ENCODE data around the gene DOCK2. TPM values are rescaled to one million over a fixed set of nuclear protein-coding genes. Genes with fewer than 3 reads are reported as not detected.

The DOCK2 gene
- total and polyA plus RNA-seq, 9 of the 15 experiments (the other 6 are each of a cell fraction or from before 2014, with no cell fraction given): 4.5 to 42.6 (median 20.5) TPM

DNA sequence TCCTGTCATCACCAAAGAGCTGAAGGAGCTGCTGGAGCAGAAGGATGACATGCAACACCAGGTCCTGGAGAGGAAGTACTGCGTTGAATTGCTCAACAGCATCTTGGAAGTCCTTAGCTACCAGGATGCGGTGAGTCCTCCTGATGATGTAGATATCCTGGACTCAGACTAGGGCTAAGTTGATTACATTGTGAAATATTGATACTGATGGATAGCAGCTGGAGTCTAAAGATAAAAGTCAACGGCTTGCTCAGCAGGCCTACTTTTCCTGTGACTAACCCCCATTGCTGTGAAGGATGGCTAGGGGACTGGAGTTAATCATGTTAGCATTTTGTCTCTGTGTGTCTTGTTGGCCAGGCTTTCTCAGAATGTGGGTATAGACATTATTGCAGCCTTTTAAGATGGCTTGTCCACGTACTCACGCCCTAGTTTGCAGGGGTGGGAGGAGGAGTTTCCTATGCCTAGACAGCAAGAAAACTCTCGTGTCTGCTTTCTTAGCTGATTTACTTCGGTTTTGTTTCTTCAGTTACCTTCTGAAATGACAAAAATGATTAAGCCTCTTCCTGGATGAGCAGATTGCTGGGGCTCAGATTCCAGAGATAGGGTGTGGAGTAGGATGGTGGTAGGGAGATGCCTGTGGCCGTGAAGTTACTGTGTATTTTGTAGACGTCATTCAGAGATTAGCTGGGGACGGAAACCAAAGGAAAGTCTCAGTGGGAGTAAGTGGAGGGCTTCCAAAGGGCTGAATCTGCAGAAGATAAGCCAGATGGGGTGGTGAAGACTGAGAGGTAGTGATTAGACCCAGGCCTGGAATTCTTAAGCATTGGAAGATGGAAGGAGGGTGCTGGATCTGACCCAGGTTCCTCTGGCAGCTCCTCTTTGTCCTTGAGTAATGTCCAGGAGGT is 166.3 kb downstream of the DOCK2 start (continued):
- TF ChIP-seq, protein P1, sequence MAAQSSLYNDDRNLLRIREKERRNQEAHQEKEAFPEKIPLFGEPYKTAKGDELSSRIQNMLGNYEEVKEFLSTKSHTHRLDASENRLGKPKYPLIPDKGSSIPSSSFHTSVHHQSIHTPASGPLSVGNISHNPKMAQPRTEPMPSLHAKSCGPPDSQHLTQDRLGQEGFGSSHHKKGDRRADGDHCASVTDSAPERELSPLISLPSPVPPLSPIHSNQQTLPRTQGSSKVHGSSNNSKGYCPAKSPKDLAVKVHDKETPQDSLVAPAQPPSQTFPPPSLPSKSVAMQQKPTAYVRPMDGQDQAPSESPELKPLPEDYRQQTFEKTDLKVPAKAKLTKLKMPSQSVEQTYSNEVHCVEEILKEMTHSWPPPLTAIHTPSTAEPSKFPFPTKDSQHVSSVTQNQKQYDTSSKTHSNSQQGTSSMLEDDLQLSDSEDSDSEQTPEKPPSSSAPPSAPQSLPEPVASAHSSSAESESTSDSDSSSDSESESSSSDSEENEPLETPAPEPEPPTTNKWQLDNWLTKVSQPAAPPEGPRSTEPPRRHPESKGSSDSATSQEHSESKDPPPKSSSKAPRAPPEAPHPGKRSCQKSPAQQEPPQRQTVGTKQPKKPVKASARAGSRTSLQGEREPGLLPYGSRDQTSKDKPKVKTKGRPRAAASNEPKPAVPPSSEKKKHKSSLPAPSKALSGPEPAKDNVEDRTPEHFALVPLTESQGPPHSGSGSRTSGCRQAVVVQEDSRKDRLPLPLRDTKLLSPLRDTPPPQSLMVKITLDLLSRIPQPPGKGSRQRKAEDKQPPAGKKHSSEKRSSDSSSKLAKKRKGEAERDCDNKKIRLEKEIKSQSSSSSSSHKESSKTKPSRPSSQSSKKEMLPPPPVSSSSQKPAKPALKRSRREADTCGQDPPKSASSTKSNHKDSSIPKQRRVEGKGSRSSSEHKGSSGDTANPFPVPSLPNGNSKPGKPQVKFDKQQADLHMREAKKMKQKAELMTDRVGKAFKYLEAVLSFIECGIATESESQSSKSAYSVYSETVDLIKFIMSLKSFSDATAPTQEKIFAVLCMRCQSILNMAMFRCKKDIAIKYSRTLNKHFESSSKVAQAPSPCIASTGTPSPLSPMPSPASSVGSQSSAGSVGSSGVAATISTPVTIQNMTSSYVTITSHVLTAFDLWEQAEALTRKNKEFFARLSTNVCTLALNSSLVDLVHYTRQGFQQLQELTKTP (IDR thresholded peaks at IDR 0.05; ENCODE audit: low read depth in 1 of 2, partially characterized antibody in 2 of 2): no peak
- TF ChIP-seq CCAR2 (IDR thresholded peaks at IDR 0.05; ENCODE audit: low read depth, low read length) (no peak), STAT5B (CRISPR knock-in tag; IDR thresholded peaks at IDR 0.05) (no peak), ETV5 (CRISPR knock-in tag; IDR thresholded peaks at IDR 0.05; ENCODE audit: low read depth) (no peak), HMGN3 (IDR thresholded peaks at IDR 0.05; ENCODE audit: borderline replicate concordance, extremely low read depth, insufficient read length, low read depth, low read length) (peak; percentile 32), ATF1 (CRISPR knock-in tag; IDR thresholded peaks at IDR 0.05) (no peak), ATF1 (tag; IDR thresholded peaks at IDR 0.05) (peak; percentile 72), CREB5 (CRISPR knock-in tag; IDR thresholded peaks at IDR 0.05) (no peak), CREB3L1 (IDR thresholded peaks at IDR 0.05; ENCODE audit: borderline replicate concordance, low read depth) (no peak), FOXJ2 (tag; IDR thresholded peaks at IDR 0.05) (no peak), ZC3H4 (CRISPR knock-in tag; IDR thresholded peaks at IDR 0.05; ENCODE audit: borderline replicate concordance) (no peak), ATF7 (IDR thresholded peaks at IDR 0.05) (no peak), ZNF551 (CRISPR knock-in tag; IDR thresholded peaks at IDR 0.05) (no peak), HDAC8 (tag; IDR thresholded peaks at IDR 0.05) (no peak), CHD4 (IDR thresholded peaks at IDR 0.05; ENCODE audit: insufficient read depth, insufficient replicate concordance, low read depth, low read length, poor library complexity, severe bottlenecking) (no peak), BCL6 (CRISPR knock-in tag; IDR thresholded peaks at IDR 0.05) (no peak)
- TF ChIP-seq, protein P2, sequence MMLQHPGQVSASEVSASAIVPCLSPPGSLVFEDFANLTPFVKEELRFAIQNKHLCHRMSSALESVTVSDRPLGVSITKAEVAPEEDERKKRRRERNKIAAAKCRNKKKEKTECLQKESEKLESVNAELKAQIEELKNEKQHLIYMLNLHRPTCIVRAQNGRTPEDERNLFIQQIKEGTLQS (IDR thresholded peaks at IDR 0.05): peak; percentile 40; the same call in 1 of the 2 replicates
- TF ChIP-seq, protein P2 (CRISPR knock-in tag; conservative IDR thresholded peaks at IDR 0.05): no peak

All from K562 (cell line).